ENCODE data around the gene HBEGF.
A peak's percentile ranks its signal among the peaks of the same experiment; 100 is the strongest.

The HBEGF gene

DNA sequence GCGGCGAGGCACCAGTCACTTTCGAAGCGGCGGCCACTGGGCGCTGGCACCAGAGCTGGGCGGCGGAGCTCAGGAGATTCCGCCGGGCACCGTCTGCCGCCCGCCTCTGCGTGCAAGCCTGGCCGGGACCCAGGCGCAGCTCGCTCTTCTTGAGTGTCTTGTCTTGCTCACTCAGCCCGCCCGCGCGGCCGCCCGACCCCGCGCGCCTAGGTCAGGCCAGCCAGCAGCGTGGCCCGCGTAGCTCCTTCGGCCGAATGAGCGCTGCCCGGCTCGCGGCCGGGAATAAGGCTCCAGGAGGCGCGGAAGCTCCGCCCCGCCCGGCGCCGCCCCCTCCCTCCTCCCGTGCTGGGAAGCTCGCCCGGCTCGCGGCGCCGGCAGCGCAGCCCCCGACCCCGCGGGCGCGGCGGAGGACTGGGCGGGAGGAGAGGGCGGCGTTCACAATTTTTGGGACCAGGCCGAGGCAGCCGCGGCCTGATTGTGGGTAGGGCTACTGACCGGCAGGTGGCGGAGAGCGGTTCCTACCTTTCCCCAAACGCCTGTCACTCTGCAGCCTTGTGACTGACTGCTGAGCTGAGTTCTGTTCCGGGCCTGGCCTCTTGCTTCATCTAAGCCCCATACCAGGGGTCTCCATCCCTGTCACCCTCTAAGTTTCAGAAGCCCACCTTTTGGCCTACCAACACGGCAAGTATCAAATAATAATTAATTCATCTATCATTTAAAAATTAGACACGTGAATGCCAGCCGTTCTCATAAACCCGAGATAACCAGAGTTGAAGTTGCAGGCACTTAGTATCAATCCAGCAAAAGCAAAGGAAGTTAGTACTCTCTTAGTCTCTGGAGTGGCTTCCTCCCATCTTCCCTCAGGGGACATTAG lies at the start of gene HBEGF:
Gene HBEGF, minus strand, starts transcription at position 256 of the 874 bp plus-strand sequence. CDS start 275 bp downstream, outside the sequence.
- DNase-seq, result peak; percentile 56

DNA sequence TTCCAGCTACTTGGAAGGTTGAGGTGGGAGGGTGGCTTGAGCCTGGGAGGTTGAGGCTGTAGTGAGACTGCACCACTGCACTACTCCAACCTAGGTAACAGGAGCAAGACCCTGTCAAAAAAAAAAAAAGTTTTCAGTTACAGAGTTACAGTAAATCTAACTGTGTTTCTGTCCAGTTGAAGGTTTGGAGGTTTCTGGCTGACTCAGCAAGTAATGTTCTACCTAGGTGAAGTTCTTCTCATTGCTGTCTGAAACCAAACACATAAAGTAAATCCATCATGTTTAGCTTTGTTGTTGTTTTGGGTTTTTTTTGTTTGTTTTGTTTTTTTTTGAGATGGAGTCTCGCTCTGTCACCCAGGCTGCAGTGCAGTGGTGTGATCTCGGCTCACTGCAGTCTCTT lies 47.3 kb upstream of the HBEGF start:
- DNase-seq, result no peak

GRCh38 chr5:140391732-140392131 lies 45.3 kb upstream of the HBEGF start:
- DNase-seq, result no peak

DNA sequence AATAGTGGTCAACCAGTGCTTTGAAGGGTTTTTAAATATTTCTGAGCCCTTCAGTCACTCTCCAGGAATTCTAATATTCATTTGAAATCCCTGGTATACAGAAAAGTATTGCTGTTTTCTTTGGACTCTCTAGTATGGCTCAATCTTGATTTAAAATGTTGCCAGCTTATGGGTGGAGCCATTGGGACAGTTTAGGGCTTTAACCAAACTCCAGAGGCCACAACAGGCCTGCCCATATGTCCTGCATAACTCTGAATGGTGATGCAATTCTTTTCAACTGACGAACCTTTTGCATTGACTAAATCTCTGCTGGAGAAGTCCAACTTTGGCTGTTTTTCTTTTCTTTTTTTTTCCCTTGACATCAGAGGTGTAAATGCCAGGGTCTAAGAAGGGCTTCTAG lies 44.9 kb upstream of the HBEGF start:
- DNase-seq, result no peak

DNA sequence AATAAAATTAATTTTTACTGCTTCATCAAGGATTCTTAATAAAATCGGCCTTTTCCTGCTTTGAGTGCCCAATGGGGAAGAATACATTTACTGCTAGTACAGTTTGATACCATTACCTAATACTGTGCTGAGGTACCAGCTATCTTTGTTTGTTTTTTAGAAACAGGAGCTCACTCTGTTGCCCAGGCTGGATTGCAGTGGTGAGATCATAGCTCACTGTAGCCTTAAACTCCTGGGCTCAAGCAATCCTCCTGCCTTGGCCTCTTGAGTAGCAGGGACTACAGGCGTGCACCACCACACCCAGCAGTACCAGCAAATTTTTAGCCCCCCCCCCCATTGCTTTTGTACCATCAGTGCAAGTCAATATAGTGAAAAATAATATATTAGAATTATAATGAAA lies 41.6 kb upstream of the HBEGF start:
- DNase-seq, result no peak

DNA sequence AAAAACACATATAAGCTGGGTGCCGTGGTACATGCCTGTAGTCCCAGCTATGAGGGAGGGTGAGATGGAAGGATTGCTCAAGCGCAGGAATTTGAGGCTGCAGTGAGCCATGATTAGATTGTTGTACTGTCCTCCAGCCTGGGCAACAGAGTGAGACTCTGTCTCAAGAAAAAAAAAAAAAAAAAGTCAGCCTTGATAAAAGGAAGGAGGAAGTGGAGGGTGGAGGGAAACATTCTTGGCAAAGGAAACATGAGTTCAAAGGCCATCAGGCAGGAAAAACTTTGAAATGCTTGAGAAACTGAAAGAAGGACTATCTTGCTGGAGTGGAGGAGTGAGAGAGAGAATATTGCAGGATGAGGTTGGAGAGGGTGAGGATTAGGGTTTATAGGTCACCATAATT lies 36.9 kb upstream of the HBEGF start:
- DNase-seq, result no peak

DNA sequence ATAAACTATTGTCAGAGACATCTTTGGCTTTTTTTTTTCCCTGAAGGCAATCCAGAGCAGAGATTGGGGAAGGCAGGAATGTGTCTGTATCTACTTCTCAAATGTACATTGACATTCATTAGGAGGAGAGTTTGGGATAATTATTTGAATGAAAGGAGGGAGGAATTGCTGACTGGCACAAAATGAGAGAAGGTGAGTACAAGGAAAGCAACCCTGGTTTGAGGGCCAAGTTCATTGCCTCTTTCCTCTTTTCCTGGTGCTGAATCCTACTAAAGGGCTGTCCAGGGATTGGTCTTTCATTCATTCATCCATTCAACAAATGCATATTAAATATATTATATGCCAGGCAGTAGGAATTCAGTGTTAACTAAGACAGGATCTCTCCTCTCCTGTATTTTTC lies 36.5 kb upstream of the HBEGF start:
- DNase-seq, result no peak

DNA sequence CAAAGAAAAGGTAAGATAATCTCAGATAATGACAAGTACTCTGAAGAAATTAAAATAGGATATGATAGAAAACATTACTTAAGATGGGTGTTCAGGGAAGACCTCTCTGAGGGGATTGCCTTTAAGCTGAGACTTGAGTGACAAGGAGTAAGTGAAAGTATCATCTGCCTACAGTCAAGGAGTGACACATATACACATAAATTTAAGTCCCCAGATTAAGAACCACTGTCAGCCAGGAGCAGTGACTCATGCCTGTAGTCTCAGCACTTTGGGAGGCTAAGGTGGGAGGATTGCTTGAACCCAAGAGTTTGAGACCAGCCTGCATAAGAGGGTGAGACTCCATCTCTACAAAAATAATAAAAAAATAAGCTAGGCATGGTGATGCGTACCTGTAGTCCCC lies 35.6 kb upstream of the HBEGF start:
- DNase-seq, result no peak

GRCh38 chr5:140381351-140381750 lies 34.9 kb upstream of the HBEGF start:
- no peak for DNase-seq

GRCh38 chr5:140372971-140373487 lies 26.6 kb upstream of the HBEGF start:
- DNase-seq, result peak; percentile 33

DNA sequence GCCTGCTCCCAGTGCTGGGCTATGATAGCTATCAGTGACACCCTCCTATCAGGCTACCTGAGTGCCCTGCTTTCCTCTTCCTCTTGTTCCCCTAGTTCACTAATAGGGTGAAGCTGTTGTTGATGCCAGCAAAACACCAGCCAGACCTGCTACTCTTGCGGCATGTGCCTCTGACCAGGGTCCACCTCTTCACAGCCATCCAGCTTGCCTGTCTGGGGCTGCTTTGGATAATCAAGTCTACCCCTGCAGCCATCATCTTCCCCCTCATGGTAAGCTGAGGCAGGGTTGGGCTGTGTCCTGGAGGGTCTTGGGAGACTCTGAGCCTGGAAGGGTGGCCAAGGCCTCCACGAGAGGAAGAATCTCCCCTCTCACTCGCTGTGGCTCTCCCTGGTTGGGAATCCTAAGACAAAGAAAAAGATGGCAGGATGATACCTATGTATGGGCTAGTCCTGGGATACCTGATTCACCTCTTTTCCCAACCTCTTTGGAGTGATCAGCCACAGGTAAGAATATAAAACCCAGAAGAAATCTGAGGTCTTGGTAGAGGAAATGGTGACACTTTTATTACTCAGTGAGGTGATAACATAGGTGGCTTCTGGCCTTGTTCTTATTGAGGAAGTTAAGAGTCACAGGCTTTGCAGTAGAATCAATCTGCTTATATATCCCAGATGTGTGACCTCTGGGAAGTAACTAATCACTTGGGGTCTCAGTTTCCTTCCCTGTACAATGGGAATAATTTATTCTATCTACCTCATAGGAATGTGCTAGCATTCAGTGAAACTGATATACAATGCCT lies 25.2 kb upstream of the HBEGF start:
- no peak for DNase-seq

DNA sequence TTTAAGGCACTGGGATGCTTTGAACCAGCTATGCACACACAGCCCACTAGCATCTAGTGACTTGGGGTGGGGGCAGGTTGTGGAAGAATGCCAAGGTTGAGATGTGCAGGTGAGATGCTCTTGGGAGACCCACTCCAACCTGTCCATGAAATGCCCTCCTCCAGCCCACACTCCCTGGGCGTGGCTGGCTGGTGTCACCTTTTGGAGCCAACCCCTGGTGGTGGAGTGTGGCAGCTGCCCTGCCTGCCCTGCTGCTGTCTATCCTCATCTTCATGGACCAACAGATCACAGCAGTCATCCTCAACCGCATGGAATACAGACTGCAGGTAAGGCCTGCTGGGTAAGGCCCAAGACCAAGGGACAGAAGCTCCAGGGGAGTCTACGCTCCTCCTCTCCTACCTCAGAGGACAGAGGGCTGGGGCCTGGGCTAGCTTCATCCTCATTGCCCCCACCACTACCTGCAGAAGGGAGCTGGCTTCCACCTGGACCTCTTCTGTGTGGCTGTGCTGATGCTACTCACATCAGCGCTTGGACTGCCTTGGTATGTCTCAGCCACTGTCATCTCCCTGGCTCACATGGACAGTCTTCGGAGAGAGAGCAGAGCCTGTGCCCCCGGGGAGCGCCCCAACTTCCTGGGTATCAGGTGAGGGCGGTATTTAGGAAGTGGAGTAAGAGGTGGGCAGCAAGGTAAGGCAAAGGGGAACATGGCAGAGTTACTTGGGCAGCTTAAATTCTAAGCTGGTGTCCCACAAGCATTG lies 21.0 kb upstream of the HBEGF start:
- DNase-seq, result no peak

GRCh38 chr5:140366589-140367255 lies 20.3 kb upstream of the HBEGF start:
- no peak for DNase-seq

DNA sequence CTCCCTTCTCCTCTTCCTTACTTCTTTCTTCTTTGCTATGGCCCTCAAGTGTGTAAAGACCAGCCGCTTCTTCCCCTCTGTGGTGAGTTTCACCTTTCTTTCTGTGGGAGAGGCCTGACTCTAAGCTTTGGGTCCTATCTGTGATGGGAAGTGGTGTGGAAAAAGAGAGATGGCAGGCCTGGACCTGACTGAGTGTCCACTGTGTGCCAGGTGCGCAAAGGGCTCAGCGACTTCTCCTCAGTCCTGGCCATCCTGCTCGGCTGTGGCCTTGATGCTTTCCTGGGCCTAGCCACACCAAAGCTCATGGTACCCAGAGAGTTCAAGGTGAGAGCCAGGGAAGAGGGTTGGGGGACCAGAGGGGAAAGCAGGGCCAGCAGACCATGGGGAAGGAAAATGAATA lies 19.5 kb upstream of the HBEGF start:
- no peak for DNase-seq

- no peak for DNase-seq
Measured at GRCh38 chr5:140365282-140365681, 18.9 kb upstream of the HBEGF start.

DNA sequence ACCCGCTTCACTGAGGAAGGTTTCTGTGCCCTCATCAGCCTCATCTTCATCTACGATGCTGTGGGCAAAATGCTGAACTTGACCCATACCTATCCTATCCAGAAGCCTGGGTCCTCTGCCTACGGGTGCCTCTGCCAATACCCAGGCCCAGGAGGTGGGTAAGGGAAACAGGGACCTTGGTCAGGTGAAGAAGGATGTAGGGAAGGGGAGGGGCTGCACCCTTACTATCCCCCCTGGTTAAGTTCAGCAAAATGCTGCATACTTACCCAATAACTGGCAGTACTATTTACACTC lies 18.0 kb upstream of the HBEGF start:
- no peak for DNase-seq

DNA sequence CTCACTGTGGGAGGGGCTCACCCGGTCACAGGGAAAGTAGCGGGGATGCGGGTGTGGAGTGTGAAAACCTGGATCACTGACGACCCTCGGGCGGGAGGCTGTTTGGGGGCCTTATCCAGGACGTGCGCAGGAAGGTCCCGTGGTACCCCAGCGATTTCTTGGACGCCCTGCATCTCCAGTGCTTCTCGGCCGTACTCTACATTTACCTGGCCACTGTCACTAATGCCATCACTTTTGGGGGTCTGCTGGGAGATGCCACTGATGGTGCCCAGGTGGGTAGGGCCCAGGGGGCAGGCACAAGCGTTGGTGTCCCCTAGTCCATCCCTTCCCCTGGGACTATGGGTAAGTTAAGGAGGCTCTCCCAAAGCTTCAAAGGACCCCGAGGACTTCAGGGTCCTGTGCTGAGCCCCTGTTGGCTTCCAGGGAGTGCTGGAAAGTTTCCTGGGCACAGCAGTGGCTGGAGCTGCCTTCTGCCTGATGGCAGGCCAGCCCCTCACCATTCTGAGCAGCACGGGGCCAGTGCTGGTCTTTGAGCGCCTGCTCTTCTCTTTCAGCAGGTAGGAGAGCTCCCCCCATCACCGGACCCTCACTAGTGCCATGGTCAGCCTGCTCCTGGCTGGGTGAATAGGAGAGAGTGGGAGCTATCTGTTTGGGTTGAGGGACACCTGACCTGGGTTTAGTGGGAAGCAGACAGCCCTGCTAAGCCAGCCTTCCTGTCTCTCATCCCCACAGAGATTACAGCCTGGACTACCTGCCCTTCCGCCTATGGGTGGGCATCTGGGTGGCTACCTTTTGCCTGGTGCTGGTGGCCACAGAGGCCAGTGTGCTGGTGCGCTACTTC lies 17.4 kb upstream of the HBEGF start:
- no peak for DNase-seq

DNA sequence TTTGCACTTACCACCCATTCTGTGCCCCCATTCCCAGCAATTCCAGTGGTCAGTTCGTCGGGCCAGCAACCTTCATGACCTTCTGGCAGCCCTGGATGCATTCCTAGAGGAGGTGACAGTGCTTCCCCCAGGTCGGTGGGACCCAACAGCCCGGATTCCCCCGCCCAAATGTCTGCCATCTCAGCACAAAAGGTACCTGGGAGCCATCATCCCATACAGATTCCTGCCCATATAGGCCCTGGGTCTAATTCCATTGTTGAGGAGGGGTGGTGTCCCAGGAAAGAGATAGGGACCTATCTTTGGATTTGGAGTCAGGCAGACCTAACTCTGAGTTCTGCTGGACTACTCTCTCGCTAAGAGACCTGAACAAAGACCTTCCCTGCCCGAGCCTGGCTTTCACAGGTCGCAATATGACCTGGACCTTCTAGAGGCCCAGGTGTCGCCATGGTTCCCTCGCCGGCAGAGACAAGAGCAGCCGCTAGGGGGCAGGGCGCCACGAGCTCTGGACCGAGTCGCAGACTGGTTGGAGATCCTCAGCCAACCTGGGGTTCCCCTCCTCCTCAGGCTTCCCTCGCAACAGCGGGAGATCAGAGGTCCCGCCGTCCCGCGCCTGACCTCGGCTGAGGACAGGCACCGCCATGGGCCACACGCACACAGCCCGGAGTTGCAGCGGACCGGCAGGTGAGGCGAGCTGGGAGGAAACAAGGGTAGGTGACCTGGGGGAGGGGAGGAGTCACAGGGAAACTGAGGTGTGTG lies 16.6 kb upstream of the HBEGF start:
- DNase-seq, result peak; percentile 29

DNA sequence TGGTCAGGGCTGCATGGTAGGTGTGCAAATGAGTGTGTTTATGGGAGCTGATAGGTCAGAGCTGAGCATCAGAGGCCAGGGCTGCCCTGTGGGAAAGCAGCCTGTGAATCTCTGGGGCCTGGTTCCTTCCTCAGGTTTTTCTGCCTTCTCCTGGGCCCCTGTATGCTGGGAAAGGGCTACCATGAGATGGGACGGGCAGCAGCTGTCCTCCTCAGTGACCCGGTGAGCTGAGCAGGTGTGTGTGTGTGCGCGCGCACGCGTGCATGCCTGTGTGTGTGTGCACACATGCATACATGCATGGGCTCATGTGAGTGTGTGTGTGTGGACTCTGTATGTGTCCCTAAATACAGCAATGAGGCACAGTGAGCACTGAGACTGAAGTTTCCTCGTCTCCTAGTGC lies 15.9 kb upstream of the HBEGF start:
- no peak for DNase-seq

DNA sequence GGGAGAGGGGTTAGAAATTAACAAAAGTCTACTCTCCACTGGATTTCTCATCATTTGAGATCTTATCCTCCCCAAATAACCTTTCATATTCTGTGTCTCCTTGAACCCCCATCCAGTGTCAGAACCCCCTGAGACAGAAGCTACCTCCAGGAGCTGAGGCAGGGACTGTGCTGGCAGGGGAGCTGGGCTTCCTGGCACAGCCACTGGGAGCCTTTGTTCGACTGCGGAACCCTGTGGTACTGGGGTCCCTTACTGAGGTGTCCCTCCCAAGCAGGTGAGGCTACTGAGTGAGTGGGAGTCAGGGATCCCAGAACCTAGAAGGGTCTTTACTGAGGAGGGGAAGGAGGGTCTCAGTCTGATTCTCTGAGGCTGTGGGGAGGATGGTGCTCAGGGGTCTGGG lies 15.5 kb upstream of the HBEGF start:
- DNase-seq, result no peak
